Mesenteric fat pad (tissue), 1 donor: ENCODE measurements around the gene NMB. TPM values are rescaled to one million over a fixed set of nuclear protein-coding genes. Genes with fewer than 3 reads are reported as not detected.
"Not testable (repeated sequence)": the region's sequence is repeated elsewhere in the genome, so short reads cannot be mapped to it uniquely, and the experiment has no call there.

ENCODE experiments used
- DNase-seq: peaks from one replicate; pipeline ENCODE4 v3.0.0-alpha.2; 2020; ENCODE audit warnings: low spot score
- total RNA-seq: library from RNA; stranded (reverse); fragmentation: NEBNext Ultra II Directional; extraction: Animal tissue kit (Norgen Biotek cat#: 25700); gene quantifications from one replicate; pipeline ENCODE4 v1.2.1, GENCODE V29; 2021
- donor health status: DM: yes; HTN: yes; CAD: no.

Gene NMB
- total RNA-seq, 1 donor from 2014 or later = 67.0 TPM

DNA sequence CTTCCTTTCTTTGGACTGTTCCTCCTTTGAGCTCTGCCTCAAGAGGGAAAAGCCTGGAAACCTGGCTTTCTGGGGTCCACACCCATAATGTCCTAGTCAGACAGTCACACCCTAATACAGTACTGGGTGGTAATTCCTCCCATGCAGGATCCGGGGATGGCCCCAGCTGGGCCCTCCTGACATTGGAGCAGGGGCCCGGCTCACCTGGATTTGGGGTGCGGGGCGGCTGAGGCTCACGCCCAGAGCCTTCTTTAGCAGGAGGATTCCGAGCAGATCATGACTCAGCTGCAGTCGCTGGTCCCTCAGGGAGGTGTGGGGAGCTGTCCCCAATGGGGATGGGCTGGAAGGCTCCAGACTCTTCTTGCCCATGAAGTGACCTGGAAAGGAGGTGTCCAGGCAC lies 1.0 kb downstream of the NMB start:
- peak; percentile 85 for DNase-seq

DNA sequence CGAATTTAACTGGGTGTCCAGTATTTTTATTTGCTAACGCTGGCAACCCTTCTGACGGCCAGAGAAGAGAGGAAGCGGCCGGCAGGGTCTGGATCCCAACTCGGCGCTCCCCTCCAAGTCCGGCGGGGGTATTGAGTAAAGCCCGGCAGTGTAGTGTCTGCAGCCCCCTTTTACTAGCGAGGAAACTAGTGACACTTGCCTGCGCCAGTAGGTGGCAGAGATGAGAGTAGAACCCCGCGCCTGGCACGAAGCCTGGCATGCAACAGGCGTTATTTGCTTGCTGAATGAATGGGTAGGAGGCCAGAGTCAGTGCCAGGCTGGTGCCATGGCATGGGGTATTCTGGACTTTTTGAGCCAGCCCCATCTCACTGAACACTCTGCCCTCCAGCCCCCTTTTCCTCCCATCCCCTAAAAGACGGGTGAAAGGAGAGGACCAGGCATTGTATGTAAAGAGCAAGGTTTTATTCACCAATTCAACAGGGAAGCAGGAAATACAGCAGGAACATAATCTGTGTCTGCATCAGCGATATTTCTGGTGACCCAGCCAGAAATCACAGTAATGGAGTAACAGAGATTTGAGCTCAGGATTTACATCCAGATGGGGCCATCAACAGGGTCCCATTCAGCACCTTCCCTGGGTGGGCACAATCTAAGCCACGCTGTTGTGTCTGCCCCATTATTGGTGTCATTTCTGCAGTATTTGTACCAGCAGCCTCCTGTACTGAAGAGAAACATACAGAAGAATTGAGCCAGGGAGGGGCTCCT lies 3.1 kb downstream of the NMB start:
- DNase-seq = peak; percentile 93

DNA sequence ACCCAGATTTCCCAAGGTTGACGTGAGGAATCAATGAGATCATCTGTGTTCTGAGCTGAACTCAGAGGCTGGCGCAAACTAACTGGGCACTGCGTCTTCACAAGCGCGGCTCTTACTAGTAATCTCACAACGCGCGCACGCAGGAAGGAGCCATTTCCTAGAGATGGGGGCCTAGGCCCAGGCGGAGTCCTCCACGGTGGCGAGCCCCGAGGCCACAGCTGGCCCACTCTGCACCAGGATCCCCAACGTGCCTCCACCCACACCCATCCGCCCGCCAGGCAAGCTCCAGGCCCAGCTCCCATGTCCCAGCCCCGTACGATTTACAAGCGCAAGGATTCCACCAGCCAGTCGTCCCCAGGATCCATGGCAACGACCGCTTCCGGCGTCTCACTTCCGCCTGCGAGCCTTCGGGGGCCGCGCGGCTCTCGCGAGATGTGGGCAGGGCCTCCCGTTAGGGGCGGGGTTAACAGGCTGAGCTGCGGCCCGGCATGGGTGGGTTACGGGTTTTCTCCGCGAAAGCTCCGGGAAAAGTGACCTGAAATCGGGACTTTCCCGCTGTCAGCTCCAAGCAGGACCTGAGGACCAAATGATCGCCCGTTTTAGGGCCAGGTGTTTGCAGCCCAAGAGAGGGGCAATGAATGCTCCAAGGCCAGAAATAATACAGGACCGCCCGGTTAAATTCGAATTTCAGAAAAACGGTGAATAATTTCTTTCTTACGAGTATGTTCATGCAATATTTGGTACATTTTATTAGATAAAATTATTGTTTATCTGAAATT lies 3.9 kb downstream of the NMB start, which contains the start of gene WDR73:
Gene WDR73, minus strand, starts transcription at position 374 of the 779 bp plus-strand sequence. Its CDS starts 9 bp downstream, at position 365.
- peak; percentile 100 for DNase-seq

DNA sequence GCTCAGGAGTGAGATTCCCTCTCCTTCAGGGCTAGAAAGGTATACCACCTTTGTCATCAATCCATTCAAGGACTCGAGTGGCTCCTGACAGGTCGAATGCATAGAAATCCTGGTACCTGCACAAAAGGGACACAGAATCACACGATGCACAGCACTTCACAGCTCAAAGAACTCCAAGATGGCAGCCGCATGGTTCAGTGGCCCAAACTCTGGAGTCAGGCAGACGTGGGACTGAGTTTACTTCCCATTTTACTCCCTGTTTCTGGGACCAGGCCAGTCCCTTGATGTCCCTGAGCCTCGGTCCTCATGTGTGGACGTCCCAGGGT lies 4.5 kb downstream of the NMB start:
- no peak for DNase-seq

DNA sequence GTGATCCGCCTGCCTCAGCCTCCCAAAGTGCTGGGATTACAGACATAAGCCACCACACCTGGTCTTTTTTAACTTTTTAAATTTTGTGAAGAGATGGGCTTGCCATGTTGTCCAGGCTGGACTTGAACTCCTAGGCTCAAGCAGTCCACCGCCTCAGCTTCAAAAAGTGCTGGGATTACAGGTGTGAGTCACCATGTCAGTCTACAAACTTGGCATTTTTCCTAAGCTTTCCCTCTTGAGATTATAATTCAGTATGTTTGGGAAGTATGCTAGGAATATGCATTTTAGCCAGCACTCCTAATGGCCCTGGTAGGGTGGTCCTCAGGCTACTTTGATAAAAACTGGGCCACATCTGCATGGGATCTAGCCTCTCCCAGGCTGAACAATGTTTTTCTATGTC lies 8.3 kb downstream of the NMB start:
- no peak for DNase-seq

DNA sequence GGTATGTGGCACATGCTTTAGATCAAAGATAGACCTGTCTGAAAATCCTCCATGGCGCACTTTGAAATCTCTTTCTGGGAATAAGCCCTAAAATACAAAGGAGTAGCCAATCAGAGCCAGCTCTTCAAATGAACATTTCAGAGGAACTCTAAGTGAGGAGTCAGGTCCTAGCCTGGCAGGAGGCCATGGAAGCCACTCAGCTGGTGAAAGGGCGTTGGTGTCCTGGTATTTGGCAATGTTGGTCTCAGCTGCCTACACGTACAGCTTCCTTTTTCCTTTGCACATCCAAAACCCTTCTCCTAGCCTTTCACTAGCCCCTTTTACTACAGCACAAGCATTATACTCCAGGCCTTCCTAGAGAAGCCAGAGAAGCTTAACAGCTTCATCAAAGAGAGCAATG lies 9.5 kb downstream of the NMB start:
- DNase-seq = peak; percentile 72

DNA sequence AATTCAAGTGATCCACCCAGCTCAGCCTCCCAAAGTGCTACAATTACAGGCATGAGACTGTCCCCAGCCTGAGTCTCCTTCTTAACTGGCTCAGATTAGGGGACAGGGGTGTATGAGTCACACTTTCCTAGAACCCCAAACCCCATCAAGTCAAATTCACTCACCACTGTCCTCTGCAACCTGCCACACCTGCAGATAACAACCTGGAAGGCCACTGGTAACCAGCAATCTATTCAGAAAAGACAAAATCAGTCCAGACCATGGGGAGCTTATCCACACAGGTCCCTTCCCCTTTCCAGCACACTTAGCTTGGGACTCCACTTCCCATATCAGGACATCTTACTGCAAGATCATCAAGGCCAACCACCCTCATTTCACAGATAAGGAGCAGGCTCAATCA lies 10.3 kb downstream of the NMB start:
- no peak for DNase-seq

DNA sequence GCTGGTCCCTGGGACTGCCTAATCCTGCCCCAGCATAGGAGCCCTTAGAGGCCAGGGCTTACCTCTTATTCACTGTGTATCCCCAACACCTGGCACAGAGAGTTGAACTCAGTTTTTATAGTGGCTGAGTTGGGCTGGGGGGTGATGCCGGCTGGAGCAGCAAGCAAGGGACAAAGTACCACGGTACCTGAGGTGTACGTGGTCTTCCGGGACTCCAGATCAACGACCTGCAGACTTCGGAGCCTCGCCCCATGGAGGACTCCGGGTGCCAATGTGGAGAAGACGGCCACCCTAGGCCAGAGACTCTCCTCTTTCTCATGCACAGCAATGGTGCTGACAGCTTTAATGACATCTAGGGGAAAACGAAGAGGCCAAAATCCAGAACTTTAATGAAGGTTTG lies 12.0 kb downstream of the NMB start:
- no peak for DNase-seq

DNA sequence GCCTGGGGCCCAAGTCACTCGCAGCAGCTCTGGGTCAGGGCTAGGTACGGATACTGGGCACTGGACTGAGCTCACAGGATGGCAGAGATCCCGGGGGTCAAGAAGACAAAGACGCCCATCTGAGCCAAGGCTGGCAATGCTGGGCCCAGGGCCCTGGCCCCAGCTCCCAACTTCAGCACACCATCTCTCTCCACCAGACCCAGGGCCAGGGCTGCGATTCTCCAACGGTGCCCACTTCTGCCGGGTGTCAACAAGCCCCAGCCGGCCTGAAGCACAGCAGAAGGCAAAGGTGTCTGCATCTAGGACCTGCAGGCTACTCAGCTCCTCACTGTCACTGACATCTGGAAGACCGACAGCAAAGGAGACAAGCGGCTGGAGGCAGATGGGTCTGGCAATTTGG lies 12.5 kb downstream of the NMB start:
- no peak for DNase-seq

DNA sequence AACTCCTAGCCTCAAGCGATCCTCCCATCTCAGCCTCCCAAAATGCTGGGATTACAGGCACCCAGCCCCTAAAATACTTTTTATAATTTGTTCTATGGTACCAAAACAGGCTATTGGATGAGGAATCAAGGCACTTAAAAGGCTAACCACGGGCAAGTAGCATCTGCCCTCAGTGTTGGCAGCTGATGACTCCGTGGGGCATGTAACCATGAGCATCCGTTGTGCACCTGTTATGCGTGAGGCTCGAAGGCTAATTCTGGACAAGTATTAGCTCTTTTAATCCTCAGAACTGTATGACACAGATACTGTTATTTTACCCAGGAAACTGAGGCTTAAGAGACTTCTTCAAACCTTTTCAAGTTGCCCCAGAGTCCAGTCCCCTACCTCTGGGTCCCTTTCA lies 14.2 kb downstream of the NMB start:
- DNase-seq = no peak

DNA sequence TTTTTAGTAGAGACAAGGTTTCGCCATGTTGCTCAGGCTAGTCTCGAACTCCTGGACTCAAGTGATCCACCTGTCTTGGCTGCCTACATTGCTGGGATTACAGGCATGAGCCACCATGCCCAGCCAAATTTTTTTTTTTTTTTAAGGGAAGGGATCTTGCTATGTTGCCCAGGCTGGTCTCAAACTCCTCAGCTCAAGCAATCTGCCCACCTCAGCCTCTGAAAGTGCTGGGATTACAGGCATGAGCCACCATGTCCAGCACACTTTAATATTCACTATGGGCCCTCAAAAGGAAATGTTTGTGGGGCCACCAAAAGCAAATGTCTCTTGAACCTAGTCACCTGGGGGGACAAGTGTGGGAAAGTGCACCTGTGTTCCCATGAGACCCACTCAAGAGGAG lies 15.4 kb downstream of the NMB start:
- not testable (repeated sequence) for DNase-seq

DNA sequence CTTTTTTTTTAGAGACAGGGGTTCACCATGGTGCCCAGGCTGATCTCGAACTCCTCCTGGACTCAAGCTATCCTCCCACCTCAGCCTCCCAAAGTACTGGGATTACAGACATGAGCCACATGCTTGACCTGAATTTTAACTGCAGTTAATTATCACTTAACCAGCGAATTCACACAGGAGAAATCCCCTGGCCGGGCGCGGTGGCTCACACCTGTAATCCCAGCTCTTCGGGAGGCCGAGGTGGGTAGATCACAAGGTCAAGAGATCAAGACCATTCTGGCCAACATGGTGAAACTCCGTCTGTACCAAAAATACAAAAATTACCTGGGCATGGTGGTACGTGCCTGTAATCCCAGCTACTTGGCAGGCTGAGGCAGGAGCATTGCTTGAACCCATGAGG lies 16.1 kb downstream of the NMB start:
- DNase-seq = not testable (repeated sequence)

DNA sequence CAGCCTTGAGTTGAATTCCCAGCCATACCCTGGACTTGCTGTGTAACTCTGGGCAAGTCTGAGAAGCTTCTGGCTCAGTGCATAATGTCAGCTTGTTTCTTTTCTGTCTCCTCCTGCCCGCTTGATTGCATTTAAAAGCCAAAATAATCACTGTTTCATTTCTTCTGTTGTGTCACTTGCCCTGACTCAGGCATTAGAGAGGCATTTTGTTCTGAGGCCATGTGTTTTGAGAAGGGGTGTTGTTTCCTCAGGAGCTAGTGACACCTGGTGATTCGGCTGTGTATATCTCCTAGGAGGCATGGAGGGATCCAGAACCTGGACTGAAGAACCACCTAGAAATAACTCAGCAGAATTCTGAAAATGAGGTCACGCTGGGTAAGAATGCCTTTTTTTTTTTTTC lies 19.9 kb downstream of the NMB start:
- DNase-seq = no peak

DNA sequence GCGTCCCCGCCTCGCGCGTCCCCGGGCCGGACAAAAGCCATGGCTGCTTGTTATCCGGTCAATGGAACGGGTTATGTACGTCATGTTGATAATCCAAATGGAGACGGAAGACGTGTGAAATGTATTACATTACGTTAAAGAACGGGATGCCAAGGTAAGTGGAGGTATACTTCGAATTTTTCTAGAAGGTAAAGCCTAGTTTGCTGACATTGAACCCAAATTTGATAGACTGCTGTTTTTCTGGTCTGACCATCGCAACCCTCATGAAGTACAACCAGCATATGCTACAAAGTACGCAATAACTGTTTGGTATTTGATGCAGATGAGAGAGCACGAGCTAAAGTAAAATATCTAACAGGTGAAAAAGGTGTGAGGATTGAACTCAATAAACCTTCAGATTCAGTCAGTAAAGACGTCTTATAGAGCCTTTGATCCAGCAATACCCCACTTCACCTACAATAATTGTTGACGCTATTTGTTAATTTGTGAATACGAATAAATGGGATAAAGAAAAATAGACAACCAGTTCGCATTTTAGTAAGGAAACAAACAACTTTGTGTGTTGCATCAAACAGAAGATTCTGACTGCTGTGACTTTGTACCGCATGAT lies 23.7 kb downstream of the NMB start:
- DNase-seq = no peak

DNA sequence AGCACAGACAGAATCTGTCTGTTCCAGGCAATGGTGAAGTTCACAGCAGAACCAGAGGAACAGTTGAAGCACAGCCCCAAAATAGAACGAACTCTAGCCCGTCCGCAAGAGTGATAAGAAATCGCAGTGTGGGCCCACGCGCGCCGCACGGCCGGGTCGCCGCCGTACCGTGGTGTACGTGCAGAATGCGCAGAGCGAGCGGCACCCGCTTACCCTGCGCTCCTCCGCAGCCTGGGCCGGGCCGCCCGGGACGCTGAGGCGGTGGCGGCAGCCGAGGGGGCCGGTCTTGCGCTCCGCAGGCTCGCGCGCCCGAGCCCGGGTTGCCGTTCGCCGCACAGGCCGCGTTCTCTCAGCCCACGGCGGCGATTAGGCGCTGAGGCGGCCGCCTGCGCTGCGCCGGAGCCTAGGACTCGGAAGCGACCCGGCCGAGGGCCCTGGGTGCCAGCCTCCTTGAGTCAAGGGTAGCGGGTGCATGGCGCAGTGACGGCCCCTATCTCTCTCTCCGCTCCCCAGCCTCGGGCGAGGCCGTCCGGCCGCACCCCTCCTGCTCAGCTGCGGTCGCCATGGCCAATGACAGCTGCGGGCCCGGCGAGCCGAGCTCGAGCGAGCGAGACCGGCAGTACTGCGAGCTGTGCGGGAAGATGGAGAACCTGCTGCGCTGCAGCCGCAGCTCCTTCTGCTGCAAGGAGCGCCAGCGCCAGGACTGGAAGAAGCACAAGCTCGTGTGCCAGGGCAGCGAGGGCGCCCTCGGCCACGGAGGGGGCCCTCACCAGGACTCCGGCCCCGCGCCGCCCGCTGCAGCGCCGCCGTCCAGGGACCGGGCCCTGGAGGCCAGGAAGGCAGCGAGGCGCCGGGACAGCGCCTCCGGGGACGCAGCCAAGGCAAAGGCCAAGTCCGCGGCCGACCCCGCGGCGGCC lies 24.4 kb downstream of the NMB start:
- DNase-seq = peak; percentile 92

DNA sequence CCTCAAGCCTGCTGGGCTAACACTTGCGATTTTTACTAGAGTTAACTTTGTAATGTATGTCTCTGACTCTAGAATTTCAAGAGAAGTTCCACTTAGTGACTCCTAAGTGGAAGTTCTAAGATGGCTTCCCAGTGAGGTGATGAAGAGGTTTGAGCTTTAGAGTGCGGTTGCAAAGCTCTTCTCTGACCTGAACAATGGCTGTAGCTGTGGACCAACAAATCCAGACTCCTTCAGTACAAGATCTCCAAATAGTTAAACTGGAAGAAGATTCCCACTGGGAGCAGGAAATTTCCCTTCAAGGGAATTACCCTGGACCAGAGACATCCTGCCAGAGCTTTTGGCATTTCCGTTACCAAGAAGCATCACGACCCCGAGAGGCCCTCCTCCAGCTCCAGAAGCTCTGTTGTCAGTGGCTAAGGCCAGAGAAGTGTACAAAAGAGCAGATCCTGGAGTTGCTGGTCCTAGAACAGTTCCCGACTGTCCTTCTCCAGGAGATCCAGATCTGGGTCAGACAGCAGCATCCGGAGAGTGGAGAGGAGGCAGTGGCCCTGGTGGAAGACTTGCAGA lies 26.2 kb downstream of the NMB start:
- no peak for DNase-seq

DNA sequence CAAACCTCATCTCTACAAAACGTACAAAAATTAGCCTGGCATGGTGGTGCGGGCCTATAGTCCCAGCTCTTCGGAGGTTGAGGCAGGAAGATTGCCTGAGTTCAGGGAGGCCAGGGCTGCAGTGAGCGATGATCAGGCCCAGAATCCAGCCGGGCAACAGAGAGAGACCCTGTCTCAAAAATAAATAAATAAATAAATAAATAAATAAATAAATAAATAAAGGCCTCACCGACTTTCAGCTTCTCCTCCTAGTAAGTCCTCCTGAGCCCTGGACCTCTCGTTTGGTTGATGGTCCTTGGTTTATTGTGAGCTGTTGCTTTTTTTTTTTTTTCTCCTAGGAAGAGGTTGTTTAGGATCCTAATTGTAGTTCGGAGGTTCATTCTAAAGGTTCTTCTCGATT lies 29.0 kb downstream of the NMB start:
- no peak for DNase-seq

DNA sequence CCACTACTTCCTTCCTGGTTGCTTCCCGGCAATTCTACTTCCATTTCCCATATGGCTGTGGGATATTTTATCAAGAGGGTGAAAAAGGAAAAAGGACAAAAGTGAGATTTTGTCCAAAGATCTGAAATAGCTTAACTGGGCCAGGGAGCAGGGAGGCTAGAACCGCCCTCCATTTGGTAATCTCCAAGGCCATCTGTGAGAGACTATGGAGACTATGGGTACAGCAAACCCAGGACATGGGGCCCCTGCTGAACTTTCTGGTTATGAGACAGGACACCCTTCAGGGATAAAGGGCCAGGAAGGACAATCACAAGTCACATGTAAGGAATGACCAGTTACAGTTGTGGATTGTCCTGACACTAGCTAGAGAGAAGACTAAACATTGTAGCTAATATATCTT lies 32.9 kb downstream of the NMB start:
- DNase-seq = no peak

DNA sequence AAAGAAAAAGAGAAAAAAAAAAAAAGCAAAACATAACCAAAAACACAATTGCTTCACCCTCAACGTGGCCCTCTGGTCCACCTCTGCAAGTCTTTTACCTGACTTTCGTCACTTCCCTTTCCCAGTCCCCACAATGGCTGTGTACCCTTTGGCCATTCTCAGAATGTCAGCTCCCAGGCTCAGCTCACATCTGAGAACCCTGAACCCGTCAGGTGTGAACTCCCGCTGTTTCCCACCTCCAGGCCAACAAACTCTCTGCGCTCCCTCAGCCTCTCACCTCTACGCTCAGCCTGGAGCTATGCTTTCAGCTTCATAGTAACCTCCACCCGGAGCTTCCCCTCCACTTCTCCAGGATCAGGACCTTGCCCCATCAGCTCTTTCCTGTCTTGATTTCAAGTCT lies 33.6 kb downstream of the NMB start:
- DNase-seq = no peak

DNA sequence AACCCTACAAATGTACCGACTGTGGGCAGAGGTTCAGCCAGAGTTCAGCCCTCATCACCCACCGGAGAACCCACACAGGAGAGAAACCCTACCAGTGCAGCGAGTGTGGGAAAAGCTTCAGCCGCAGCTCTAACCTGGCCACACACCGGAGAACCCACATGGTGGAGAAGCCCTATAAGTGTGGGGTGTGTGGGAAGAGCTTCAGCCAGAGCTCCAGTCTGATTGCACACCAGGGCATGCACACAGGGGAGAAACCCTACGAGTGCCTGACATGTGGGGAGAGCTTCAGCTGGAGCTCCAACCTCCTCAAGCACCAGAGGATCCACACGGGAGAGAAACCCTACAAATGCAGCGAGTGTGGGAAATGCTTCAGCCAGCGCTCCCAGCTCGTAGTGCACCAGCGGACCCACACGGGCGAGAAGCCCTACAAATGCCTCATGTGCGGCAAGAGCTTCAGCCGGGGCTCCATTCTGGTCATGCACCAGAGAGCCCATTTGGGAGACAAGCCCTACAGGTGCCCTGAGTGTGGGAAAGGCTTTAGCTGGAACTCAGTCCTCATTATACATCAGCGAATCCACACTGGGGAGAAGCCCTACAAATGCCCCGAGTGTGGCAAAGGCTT lies 36.5 kb downstream of the NMB start:
- DNase-seq = no peak

DNA sequence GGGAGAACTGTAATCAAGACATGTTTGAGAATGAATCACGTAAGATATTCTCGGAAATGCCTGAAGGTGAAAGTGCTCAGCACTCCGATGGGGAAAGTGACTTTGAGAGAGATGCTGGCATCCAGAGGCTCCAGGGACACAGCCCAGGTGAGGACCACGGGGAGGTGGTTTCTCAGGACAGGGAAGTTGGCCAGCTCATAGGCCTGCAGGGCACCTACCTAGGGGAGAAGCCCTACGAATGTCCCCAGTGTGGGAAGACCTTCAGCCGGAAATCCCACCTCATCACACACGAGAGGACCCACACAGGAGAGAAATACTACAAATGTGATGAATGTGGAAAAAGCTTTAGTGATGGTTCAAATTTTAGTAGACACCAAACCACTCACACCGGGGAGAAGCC lies 37.4 kb downstream of the NMB start:
- no peak for DNase-seq
